Ramos (cell line): ENCODE results near the gene CRTAC1.

ENCODE experiments used
- in situ Hi-C: fragments of 300-500 bp; cut with MboI; formaldehyde crosslinking; loops from one replicate; pipeline ENCODE4 v1.14.3; 2022; ENCODE audit warnings: low sequenced_read_pairs; ENCODE audit not compliant: unreplicated experiment

CRTAC1 gene, protein sequence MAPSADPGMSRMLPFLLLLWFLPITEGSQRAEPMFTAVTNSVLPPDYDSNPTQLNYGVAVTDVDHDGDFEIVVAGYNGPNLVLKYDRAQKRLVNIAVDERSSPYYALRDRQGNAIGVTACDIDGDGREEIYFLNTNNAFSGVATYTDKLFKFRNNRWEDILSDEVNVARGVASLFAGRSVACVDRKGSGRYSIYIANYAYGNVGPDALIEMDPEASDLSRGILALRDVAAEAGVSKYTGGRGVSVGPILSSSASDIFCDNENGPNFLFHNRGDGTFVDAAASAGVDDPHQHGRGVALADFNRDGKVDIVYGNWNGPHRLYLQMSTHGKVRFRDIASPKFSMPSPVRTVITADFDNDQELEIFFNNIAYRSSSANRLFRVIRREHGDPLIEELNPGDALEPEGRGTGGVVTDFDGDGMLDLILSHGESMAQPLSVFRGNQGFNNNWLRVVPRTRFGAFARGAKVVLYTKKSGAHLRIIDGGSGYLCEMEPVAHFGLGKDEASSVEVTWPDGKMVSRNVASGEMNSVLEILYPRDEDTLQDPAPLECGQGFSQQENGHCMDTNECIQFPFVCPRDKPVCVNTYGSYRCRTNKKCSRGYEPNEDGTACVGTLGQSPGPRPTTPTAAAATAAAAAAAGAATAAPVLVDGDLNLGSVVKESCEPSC

DNA sequence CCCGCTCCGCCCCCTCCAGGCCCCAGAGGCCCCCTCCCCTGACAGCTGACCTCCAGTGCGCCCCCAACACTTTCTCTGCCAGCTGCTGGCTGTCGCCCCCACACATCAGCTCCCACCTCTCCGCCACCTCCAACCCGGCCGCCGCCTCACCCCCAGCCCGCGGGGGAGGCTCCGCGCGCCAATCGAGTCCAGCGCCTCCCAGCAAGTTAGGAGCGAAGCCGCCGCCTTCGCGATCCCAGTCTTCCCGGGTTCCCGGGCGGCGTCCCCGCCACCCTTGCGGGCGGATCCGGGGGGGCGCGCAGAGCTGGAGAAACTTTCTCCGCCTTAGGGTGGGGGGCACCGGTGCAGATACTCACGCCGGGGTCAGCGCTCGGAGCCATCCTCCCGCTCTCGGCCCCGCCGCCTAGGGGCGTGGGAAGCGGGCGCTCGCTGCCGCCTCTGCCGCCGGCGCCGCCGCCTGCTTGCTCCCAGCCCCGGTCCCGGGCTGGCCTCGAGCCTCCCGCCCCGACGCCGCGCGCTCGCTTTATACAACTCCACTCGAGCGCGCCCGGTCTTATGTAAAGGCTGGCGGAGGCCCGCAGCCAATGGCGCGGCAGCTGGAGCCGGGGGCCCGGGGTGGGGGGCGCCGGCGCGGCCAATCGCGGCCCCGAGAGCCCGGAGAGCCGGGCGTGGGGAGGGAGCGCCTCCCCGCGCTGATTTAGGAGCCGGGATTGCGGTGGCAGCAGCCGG lies at the start of gene CRTAC1:
TSS of gene CRTAC1 (minus strand) at position 529 of the 729 bp plus-strand sequence. CDS start at position 380, 149 bp downstream.
- in situ Hi-C loops, result no loop called here

DNA sequence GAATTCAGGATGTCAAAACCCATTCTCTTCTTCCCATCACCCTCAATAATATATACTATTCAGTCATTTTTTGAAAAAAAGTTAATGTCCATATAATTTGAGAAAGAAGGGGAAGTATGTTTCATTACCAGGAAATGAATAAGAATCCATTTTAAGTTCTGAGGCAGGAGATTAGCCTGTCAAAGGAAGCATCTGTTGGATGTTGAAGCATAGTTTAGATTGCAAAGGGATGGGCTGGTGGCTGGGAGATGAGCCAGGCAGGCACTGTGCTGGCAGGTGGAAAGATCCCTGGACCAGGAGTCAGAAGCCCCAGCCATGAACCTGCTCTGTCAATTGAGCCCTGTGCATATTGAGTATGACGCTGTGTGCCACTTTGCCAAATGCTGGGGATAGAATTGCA lies 48.4 kb upstream of the CRTAC1 start:
- in situ Hi-C loops, result no loop called here

DNA sequence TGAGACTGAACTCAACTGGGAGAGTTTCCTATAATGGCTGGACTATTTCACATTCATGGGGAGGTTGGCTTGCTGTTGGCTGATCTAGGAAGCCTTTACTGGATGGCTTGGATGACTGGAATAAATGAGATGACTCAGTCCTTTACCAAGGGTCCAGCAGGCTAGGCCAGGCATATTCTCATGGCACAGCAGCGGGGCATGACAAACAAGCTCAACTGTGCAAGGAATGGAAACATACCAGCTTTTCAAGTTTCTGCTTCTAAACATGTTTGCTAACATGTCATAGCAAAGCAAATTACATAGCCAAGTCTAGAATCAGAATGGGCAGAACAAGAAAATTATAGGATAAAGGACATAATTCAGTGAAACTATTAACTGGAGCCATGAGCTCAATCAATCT lies 46.8 kb upstream of the CRTAC1 start:
- in situ Hi-C loops, result no loop called here

DNA sequence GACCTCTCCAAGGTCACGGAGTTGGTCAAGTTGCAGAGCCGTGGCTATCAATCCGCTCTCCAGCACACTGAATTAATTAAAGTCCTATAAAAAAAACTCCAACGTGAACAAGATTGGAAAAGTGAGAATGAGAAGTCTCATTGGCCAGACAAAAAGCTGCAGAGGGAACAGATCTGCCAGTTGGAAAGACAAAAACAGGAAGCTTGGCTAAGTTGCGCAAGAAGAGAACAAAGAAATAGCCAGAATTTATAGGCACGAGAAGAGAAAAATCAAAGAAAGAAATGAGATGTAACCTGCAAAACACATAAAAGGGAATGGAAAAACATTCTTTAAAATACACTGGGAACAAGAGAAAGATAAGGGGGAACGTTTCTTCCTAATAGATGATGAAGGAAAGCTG lies 45.7 kb upstream of the CRTAC1 start:
- in situ Hi-C loops, result no loop called here

DNA sequence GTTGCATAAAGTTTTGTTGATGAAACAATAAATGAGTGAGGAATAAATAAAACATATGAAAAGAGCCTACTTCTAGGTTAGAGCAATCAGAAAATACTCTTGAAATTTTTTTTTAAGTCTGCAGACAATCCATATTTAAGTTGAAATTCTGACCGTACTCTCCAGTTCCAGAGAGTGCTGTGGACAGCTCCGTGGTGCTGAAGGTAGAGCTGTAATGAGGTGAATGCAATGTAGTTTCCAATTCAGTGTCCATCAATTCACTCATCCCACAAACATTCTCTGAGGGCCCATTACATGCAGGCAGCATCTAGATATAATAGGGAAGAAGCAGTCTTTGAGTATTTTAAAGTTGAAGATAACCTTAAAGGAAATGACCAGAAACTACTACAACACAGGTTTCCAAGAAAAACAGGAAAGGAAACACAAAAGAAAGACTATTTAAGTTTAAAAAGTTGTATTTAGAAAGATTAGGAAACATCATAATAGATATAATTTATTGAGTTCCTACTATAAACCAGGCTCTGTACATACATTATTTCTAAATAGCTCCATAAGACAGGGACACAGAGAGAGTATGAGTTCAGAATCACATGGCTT lies 44.0 kb upstream of the CRTAC1 start:
- in situ Hi-C loops, result no loop called here

DNA sequence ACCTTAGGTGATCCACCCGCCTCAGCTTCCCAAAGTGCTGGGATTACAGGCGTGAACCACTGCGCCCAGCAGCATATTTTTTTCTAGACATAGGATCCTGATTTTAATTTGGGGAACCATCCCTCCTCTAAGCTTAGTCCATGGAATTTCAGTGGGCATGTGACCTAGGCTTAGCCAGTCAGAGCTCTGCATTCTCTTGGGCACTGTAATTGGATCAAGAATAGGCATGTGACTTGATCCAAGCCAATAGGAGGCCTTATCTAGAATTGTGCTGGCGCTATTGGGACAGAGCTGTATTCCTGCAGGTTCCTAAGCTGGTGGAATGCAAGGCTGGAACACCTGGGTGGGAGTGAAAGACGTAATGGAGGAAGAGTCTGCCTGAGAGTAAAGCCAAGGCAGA lies 36.7 kb upstream of the CRTAC1 start:
- in situ Hi-C loops, result no loop called here

DNA sequence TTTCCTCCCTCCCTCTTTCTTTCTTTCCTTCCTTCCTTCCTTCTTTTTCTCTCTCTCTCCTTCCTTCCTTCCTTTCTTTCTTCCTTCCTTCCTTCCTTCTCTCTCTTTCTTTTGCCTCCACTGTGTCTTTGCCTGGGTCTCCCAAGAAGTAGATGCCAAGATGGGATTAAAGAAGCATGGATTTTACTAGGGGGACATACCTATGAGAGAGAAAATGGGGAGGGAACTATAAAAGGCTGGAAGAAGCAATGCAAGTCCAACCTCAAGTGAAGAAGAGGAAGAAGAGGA lies 33.3 kb upstream of the CRTAC1 start:
- in situ Hi-C loops, result no loop called here

DNA sequence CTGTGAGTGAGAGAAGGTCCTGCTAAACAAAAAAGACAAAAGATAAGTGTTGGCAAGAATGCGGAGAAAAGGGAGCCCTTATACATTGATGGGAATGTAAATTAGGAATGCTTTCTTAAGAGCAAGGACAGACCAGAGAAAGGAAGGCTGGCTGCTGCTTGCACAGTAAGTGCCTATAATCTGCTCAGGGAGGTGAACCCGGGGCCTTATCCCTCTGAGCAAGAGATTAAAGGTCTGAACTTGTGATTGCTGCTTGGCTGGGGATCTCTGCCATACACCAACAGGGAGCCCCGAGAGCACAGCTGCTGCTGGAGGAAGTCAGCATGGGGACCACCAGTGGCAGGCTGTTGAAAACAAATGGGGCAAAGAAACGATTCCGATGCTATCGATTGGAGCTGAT lies 32.0 kb upstream of the CRTAC1 start:
- in situ Hi-C loops, result no loop called here

DNA sequence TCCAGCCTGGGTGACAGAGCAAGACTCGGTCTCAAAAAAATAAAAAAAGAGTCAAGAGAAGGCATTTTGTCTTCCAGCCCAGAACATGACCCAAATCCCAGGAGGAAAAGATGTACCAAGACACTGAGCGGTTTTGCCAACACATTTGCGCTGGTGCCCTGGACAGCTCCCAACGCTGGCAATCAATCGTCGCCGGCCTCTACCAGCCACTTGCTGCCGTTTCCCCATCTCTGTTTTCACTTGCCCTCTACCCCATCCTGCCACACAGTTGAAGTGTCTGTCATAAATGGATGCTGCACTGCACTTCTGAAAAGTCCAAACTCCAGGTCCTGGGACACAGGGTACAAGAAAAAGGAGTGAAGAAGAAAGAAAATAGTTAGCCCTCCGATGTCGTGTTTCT lies 29.7 kb upstream of the CRTAC1 start:
- in situ Hi-C loops, result no loop called here

DNA sequence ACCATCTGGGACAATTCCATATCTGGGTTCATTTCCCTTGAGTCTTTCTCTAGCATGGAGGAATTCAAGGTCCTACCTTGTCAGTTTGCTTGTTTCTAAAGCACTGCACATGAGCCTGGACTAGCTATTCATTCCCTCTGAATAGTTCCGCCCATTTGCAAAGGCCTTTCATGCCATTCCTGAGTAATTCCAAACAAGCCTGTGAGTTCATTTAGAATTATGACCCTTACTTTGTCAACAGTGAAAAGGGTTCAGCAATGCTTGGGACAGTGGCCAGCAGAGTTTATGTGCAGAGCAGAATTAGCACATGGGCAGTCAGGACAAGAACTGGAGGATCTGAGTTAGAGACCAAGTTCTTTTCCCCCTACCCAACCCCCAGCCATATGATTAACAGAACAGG lies 27.9 kb upstream of the CRTAC1 start:
- in situ Hi-C loops, result no loop called here

DNA sequence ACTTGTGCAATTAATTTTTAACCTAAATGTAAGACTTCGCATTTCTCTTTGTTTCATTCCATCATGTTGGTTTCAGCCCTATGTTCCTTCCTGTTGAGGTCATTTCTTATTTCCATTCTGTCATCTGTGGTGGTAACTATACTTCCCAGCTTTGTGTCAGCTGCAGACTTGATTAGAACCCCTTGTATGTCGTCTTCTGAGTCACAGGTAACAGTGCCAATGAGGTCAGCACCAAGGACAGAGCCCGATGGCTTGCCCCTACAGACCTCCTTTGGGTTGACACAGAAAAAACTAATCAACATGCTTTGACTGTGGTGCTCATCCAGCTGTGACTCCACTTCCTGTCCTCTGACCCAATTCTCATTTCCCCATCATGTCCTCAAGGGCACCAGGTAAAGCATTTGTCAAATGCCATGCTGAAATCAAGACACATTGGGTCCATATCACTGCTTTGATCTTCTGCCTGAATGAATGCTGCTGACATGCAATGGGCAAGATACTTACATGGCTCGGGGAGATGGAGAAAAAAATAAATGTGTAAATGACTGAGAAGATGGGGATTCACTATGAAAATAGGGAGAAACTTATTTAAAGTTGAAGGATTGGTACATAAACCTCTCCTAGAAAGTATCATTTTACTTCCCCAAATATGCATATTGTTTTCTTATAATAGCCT lies 25.6 kb upstream of the CRTAC1 start:
- in situ Hi-C loops, result no loop called here

DNA sequence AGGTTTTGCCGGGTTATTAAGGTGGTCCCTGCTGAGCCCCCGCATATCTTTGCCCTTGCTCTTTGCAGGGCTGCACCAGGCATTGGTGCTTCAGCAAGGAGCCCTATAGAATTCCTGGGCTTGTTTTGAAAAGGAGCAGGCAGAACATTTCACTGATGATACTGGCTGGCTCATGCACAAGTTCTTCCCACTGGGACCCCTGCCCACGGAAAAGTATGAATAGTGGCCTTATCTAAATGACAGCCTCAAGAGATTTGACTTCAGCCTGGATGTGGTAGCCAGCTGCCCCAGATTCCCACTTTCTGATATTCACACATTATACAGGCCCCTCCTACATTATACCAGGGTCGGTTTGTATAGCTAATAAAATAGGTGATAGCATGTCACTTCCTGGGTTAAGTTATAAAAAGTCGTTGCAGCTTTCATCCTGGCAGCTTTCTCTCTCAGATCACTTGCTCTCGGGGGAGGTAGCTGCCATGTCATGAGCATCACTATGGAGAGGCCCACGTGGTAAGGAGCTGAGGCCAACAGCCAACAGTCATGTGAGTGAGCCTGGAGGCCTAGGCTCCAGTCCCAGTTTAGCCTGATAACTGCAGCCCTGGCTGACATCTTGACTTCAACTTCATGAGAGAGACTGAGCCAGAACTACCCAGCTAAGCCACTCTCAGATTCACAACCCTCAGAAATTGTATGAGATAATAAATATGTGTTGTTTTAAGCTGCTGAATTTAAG lies 16.8 kb upstream of the CRTAC1 start:
- in situ Hi-C loops, result loop anchor here (10.0 kb wide), 1 partner anchor 132 kb away; no protein-coding TSS in a partner anchor

DNA sequence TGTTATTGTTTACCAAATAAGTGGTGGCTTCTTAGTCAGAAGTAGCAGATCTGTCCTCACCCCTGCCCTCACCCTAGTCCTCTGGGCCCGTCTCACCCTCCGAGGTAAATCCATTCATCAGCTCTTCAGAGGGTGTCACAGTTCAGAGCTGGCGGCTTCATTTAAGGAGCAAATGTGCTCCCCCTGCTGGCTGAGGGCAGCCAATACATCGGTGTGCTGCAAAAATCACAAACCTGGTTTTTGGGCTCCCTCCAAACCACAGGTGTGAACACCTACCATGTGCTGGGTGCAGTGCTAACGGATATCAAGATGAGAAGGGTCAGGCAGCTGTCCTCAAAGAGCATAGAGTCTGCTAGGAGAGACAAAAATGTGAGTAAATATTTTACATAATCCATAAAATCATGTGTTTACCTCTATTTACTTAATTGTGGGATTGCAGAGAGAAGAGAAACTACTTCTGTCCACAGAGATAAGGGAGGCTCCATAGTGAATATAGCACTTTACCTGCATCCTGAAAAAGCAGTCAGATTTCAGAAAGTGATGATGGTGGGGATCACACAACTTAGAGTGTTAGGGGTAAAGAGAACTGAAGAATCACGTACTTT lies 15.5 kb upstream of the CRTAC1 start:
- in situ Hi-C loops, result loop anchor here (10.0 kb wide), 1 partner anchor 131 kb away; no protein-coding TSS in a partner anchor

DNA sequence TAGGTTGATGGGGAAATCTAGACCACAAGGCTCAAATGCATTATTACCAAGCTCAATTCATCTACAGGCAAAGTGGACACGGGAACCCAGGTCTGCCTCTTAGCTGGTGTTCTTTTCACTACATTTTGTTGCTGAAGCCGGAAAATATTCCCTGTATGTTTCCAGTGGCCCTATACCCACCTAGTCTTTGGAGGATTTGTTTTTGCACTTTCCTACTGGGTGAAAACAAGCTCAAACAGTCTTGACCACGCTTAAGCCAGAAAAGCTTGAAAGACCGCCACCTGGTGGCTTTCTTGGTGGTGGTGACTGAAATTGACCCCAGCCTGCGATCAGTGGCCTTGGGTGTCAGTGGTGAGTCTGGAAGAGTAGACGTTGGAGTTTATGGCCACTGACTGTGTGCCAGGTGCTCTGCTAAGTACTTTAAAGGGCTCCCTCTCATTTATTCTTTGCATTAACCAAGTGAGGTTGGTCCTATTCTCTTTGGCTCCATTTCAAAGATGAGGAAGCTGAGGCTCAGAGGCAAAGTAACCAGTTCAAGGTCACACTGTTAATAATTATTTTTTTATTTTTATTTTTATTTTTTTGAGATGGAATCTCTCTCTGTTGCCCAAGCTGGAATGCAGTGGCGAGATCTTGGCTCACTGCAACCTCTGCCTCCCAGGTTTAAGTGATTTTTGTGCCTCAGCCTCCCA lies 11.1 kb upstream of the CRTAC1 start:
- in situ Hi-C loops, result loop anchor here (10.0 kb wide), 1 partner anchor 127 kb away; no protein-coding TSS in a partner anchor

DNA sequence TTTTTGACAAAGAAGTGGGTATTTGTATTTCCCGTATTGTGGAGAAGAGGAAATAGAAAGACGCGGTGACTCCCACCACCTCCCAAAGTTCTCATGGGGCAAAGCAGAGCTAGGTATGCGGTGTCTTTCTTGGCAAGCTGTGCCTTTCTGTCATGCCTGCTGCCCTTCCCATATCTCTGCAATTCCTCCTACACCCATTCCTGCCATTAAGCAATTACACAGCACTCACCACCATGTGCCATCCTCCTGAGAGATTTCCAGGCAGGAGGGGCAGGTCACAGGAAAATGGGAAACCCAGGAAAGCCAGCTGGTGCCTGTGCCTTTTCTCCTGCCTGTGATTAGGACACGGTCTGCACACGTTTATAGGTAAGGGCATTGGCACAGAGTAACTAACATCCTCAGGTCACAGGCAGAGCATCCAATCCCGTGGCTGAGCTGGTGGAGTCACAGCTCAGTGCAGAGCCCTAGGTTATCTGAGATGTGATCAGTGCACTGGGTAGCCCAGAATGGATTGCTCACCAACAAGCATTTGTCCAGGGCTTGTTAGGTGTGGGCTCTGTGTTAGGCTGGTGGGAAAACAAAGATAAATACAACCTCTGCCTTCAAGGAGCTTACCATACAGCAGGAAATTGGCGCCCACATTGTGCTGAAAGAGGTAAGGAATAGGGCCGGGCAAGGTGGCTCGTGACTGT lies 9.4 kb upstream of the CRTAC1 start:
- in situ Hi-C loops, result loop anchor here (10.0 kb wide), 1 partner anchor 125 kb away; no protein-coding TSS in a partner anchor

DNA sequence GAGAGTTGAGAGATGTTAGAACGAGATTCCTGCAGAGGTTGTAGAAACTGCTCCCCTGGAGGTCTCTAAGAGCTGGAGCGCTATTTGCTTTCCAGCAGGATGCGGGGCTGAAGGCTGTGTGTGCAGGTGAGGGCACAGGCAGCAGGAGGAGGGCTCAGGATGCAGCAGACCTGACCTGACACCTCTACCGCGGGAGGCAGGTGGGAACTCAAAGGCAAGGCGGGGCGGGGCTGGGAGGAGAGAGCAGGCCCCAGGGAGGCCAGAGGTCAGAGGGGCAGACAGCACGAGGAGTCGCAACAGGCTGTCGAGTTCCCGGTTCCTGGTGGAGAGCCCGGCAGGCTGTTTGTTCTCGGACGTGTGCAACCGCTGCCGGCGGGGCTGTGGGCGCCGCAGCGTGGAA lies 7.9 kb upstream of the CRTAC1 start:
- in situ Hi-C loops, result no loop called here

DNA sequence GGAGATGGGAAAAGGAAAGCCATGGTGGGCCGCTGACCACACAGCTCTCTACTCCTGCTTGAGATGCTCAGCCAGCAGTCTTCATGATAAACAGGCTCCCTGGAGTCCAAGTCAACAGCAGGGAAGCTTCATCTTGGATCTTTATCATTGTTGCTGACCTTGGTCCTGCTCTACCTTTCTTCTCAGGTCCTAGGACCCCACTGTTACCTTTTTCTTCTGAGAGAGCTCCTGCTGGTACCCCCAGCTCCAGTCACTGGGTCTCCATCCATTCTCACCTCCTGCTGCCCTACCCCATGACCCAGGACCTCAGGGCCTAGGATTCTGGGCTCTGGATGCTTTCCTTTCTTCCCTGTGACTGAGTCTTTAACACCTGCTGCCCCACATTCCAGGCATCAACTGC lies 5.2 kb upstream of the CRTAC1 start:
- in situ Hi-C loops, result no loop called here

DNA sequence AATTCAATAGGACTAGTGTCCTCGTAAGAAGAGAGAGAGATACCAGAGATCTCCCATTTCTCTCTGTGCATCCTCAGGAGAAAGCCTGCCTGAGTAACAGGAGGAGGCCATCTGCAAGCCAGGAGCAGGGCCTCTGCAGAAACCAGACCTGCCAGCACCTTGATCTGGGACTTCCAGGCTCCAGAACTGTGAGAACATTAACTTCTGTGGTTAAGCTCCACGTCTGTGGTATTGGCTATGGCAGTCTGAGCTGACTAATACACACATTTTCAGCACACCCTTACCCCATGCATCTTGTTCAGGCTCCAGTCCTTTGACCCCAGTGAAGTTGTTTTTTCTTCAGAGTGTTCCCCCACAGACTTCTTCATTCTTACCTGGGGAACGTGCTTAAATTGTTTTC lies 3.1 kb upstream of the CRTAC1 start:
- in situ Hi-C loops, result no loop called here
